ENCODE data around the gene CDHR2.

DNA sequence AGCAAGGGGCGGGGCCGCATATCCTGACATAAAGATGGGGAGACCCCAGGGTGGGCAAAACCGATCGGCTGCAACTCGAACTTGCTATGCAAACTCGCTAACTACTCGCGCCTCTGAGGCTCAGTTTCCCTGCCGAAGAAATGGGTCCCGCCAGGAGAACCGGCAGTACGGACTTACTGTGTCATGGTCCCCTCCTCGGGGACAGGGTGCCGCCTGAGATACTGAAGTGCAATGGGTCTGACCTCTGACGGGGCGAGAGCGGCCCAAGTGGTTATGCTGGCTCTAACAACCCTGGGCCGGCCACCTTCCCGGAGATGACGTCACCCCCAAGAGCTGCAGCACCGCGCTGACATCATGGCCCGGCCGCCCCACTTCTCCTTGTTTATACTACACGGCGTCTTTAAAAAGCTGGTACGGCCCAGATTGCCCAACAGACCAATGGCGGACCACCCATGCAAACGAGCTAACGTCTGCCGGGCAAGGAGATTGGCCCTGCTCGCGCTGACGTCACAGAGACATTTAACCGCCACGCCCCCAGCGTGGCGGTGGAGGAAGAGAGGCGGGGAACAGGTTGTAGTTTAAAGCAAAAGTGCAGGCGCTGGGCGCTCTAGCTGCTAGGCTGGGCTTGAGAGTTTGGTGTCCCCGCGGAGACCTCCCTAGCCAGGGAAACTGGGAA is 11.4 kb upstream of the CDHR2 start:
- TF ChIP-seq, protein P1, sequence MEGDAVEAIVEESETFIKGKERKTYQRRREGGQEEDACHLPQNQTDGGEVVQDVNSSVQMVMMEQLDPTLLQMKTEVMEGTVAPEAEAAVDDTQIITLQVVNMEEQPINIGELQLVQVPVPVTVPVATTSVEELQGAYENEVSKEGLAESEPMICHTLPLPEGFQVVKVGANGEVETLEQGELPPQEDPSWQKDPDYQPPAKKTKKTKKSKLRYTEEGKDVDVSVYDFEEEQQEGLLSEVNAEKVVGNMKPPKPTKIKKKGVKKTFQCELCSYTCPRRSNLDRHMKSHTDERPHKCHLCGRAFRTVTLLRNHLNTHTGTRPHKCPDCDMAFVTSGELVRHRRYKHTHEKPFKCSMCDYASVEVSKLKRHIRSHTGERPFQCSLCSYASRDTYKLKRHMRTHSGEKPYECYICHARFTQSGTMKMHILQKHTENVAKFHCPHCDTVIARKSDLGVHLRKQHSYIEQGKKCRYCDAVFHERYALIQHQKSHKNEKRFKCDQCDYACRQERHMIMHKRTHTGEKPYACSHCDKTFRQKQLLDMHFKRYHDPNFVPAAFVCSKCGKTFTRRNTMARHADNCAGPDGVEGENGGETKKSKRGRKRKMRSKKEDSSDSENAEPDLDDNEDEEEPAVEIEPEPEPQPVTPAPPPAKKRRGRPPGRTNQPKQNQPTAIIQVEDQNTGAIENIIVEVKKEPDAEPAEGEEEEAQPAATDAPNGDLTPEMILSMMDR (IDR thresholded peaks at IDR 0.05), result no peak
- no peak for TF ChIP-seq POLR2A (IDR thresholded peaks at IDR 0.05)

All from lower leg skin (tissue), 3 donors.